ENCODE measurements around the gene OR8D1. TPM values are rescaled to one million over a fixed set of nuclear protein-coding genes. Genes with fewer than 3 reads are reported as not detected.
A peak's percentile ranks its signal among the peaks of the same experiment; 100 is the strongest.

The OR8D1 gene
- total and polyA plus RNA-seq, 9 of the 15 experiments (the other 6 are each of a cell fraction or from before 2014, with no cell fraction given): 0.08 to 0.55 TPM; not detected in 7

DNA sequence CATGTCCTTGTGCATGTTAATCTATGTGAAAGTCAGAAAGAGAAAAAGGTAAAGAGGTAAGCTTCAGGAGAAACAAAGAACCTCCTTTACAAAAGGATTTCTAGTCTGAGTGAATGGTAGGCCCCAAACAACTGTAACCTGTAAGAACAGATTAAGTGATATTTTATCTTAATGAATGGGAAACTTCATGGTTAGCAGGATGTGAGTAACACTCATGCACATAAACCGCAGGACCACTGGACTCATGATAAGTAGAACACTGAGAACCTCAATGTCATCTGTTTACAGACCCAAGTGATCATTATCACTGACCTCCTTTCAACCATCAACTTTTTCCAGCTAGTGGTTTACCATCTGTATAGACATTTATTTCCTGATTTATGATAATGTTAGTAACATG is 37.7 kb downstream of the OR8D1 start (continued):
- TF ChIP-seq CBFA2T3 (IDR thresholded peaks at IDR 0.05) (peak; percentile 92), RBM17 (IDR thresholded peaks at IDR 0.05; ENCODE audit: borderline replicate concordance, low read depth, low read length) (no peak), POLR2AphosphoS5 (IDR thresholded peaks at IDR 0.05; ENCODE audit: control insufficient read depth, insufficient read depth, low read depth, low read length) (0 out of 2 replicates have a peak, but pooled peaks have one; percentile 35), ZNF354B (CRISPR knock-in tag; IDR thresholded peaks at IDR 0.05) (no peak), HNRNPLL (IDR thresholded peaks at IDR 0.05; ENCODE audit: low read depth, low read length, poor library complexity, severe bottlenecking) (no peak), MCM7 (IDR thresholded peaks at IDR 0.05) (no peak), FOXA3 (CRISPR knock-in tag; conservative IDR thresholded peaks at IDR 0.05 in 1 of 2, IDR thresholded peaks at IDR 0.05 in 1 of 2) (peak in 1 of 2 experiments; percentile 76; a peak in 2 of 4 replicates), MBD2 (IDR thresholded peaks at IDR 0.05; ENCODE audit: borderline replicate concordance, low read depth) (peak; percentile 67; the same call in 1 of the 2 replicates), ZNF655 (CRISPR knock-in tag; IDR thresholded peaks at IDR 0.05) (no peak), ARID1B (IDR thresholded peaks at IDR 0.05) (peak; percentile 95), TEAD1 (CRISPR knock-in tag; IDR thresholded peaks at IDR 0.05) (0 out of 4 replicates have a peak, but pooled peaks of 1 of the 2 experiments have one; percentile 16), SIX5 (IDR thresholded peaks at IDR 0.05; ENCODE audit: borderline replicate concordance in 1 of 2, insufficient read depth in 1 of 2, low read depth in 1 of 2, low read length in 2 of 2) (no peak), PHTF2 (CRISPR knock-in tag; IDR thresholded peaks at IDR 0.05) (no peak), ZNF23 (CRISPR knock-in tag; IDR thresholded peaks at IDR 0.05) (no peak), DPF2 (IDR thresholded peaks at IDR 0.05) (peak; percentile 90), TEAD2 (tag; IDR thresholded peaks at IDR 0.05) (no peak), SUPT5H (IDR thresholded peaks at IDR 0.05) (no peak), ZNF217 (CRISPR knock-in tag; IDR thresholded peaks at IDR 0.05) (no peak), ZNF445 (CRISPR knock-in tag; IDR thresholded peaks at IDR 0.05; ENCODE audit: low read depth) (0 out of 2 replicates have a peak, but pooled peaks have one; percentile 2), TBL1XR1 (IDR thresholded peaks at IDR 0.05; ENCODE audit: low read length in 2 of 2) (peak in 1 of 2 experiments; percentile 85; a peak in 2 of 4 replicates), ZNF224 (CRISPR knock-in tag; IDR thresholded peaks at IDR 0.05) (no peak), BRD4 (IDR thresholded peaks at IDR 0.05) (no peak), ZNF384 (IDR thresholded peaks at IDR 0.05; ENCODE audit: low read depth, low read length) (no peak), LCOR (CRISPR knock-in tag; IDR thresholded peaks at IDR 0.05) (0 out of 2 replicates have a peak, but pooled peaks have one; percentile 58), NFIC (IDR thresholded peaks at IDR 0.05) (peak; percentile 38; the same call in 1 of the 2 replicates), TCFL5 (CRISPR knock-in tag; conservative IDR thresholded peaks at IDR 0.05) (no peak), L3MBTL2 (IDR thresholded peaks at IDR 0.05) (peak; percentile 47; the same call in 1 of the 2 replicates), GATAD2A (IDR thresholded peaks at IDR 0.05) (no peak)
- TF ChIP-seq, protein P1, sequence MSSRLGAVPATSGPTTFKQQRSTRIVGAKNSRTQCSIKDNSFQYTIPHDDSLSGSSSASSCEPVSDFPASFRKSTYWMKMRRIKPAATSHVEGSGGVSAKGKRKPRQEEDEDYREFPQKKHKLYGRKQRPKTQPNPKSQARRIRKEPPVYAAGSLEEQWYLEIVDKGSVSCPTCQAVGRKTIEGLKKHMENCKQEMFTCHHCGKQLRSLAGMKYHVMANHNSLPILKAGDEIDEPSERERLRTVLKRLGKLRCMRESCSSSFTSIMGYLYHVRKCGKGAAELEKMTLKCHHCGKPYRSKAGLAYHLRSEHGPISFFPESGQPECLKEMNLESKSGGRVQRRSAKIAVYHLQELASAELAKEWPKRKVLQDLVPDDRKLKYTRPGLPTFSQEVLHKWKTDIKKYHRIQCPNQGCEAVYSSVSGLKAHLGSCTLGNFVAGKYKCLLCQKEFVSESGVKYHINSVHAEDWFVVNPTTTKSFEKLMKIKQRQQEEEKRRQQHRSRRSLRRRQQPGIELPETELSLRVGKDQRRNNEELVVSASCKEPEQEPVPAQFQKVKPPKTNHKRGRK (tag; IDR thresholded peaks at IDR 0.05): no peak
- TF ChIP-seq, protein P2, sequence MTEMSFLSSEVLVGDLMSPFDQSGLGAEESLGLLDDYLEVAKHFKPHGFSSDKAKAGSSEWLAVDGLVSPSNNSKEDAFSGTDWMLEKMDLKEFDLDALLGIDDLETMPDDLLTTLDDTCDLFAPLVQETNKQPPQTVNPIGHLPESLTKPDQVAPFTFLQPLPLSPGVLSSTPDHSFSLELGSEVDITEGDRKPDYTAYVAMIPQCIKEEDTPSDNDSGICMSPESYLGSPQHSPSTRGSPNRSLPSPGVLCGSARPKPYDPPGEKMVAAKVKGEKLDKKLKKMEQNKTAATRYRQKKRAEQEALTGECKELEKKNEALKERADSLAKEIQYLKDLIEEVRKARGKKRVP (CRISPR knock-in tag; IDR thresholded peaks at IDR 0.05): no peak

All from K562 (cell line).